BJ (cell line): ENCODE results near the gene C17orf58. TPM values are rescaled to one million over a fixed set of nuclear protein-coding genes. Genes with fewer than 3 reads are reported as not detected.
A peak's percentile ranks its signal among the peaks of the same experiment; 100 is the strongest.
"Not testable (repeated sequence)": the region's sequence is repeated elsewhere in the genome, so short reads cannot be mapped to it uniquely, and the experiment has no call there.

Experiments used
- CTCF ChIA-PET: fragments of 350-600 bp; formaldehyde crosslinking; extraction: SDS; loops from one replicate; lab custom pipeline; 2021; ENCODE audit warnings: antibody characterized with exemption, inconsistent platforms; lab: Yijun Ruan, JAX
- POLR2A ChIA-PET: fragments of 300-600 bp; sonication (Branson Sonifier 250); formaldehyde crosslinking; extraction: SDS; loops from one replicate; lab custom pipeline; 2021; ENCODE audit warnings: antibody characterized with exemption; lab: Charles Lee
- DNase-seq: peaks from one replicate; pipeline ENCODE4 v3.0.0-alpha.2; 2011; ENCODE audit warnings: low read depth
- H3K27me3 ChIP-seq: 2 replicates; pipeline ENCODE4 v1.6.0; 2011; ENCODE audit warnings: low read length; ENCODE audit not compliant: control insufficient read depth, insufficient read depth
- H3K36me3 ChIP-seq: 2 replicates; pipeline ENCODE4 v1.5.1; 2011; ENCODE audit warnings: low read length; ENCODE audit not compliant: control insufficient read depth, insufficient read depth
- H3K4me3 ChIP-seq: 2 replicates; pipeline ENCODE4 v1.5.1; 2011; ENCODE audit warnings: low read depth, mild to moderate bottlenecking, control low read depth, low read length
- CTCF ChIP-seq: IDR thresholded peaks from 2 replicates; pipeline ENCODE4 v1.5.1; 2011; ENCODE audit warnings: low read depth, mild to moderate bottlenecking, control low read depth, inconsistent platforms, low read length, moderate library complexity; ENCODE audit not compliant: insufficient read depth
- polyA minus RNA-seq: library from RNA; depleted of rRNA, polyadenylated mRNA; stranded (reverse); fragments of >200 nt; gene quantifications from 2 replicates; pipeline ENCODE4 v1.2.3, GENCODE V29; 2011; rRNA and poly(A)+ RNA removed
- polyA plus RNA-seq: library from polyadenylated mRNA; depleted of rRNA; stranded (reverse); fragments of >200 nt; gene quantifications from 2 replicates; pipeline ENCODE4 v1.2.3, GENCODE V29; 2011; rRNA removed

Gene C17orf58
- polyA plus RNA-seq = 7.9 and 8.9 TPM in 2 replicates
- polyA minus RNA-seq = 2.8 and 5.0 TPM in 2 replicates

DNA sequence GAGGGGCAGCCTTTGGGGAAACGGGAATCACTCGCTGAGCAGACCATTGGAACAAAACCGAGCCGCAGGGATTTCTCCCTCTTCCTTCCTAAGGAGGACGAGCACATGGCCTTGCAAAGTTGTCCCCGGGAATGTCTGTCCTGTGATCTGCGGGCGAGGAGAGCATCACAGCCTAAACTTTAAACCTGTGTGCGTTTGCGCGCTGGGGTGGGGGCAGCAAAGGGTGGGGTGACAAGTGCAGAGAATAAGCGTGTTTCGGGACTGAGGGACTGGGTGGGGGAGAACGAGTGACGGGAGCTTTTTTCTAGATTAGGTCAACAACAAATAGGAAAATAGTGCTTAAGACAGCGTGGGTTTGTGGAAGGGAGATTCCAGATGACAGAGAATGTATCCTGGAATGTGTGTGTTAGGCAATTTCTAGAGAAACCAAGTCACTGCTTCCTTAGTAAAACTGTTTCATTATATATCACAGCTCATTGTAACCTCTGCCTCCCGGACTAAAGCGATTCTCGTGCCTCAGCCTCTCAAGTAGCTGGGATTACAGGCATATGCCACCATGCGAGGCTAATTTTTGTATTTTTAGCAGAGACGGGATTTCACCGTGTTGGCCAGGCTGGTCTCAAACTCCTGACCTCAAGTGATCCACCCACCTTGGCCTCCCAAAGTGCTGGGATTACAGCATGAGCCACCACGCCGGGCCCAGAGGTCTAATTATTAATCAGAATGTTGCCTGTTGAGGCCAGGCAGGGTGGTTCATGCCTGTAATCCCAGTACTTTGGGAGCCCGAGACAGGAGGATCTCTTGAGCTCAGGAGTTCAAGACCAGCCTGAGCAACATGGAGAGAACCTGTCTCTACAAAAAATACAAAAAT is at the start of gene C17orf58:
Gene C17orf58 (minus strand): TSS at position 169 of the 871 bp plus-strand sequence. CDS start 271 bp downstream, outside the sequence.
- CTCF ChIA-PET = interaction anchor here (1.1 kb wide), 1 partner anchor 13 kb away, joined by 5 read pairs; no protein-coding TSS in a partner anchor
- H3K4me3 ChIP-seq = peak within 1 kb of the TSS; percentile 51
- DNase-seq = peak; percentile 39
- H3K36me3 ChIP-seq, H3K27me3 ChIP-seq: not testable (repeated sequence)
- POLR2A ChIA-PET = interaction anchor here (0.8 kb wide), 1 partner anchor 40 kb away, joined by 4 read pairs; no protein-coding TSS in a partner anchor

DNA sequence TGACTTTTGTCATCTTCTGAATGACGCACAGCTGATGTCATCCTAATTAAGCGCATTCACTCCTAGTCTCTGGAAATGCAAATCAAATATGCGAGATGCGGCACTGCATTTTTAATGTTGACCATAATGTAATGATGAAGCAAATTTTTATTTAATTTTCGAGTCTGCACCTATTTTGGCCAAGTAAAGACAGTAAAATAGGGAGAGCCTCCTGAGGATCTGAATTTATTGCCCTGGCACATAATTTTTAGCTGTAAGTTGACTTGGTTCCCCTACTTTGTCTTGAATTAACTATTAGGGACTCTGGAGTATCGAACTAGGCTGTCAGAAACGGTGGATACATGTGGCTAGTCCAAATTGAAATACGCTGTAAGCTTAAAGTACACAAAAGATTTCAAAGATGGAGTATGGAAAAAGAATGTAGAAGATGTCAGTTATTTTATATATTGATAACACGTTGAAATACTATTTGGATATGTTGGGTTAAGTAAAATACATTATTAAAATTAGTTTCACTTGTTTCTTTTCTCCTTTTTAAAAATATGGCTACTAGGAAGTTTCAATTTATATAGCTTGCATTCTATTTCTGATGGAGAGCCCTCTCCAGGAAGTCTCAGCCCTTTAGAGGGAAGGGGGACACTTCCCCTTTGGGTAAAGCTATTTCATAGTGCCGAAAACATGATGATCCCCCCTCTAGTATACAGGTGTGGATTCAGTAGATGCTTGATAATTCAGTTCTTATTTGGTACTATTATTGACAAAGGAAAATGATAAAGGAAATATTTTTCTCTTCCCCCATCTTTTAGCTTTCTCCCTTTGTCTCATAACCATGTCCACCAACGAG is 40.3 kb upstream of the C17orf58 start:
- H3K27me3 ChIP-seq = no peaks in the 10 kb centered on the region
- ChIA-PET POLR2A (interaction anchor here (0.7 kb wide), 1 partner anchor 40 kb away, joined by 4 read pairs; the partner anchor contains the start of gene C17orf58), CTCF (interaction anchor here (0.6 to 1.4 kb wide), 5 partner anchors 11 to 168 kb away, joined by 3 to 5 read pairs (median 4); no protein-coding TSS in a partner anchor)
- DNase-seq = no peak
- no peak for TF ChIP-seq CTCF
- H3K36me3 ChIP-seq = peaks cover 1% of the 10 kb centered on the region
- H3K4me3 ChIP-seq = peak overlapping the region; percentile 92

DNA sequence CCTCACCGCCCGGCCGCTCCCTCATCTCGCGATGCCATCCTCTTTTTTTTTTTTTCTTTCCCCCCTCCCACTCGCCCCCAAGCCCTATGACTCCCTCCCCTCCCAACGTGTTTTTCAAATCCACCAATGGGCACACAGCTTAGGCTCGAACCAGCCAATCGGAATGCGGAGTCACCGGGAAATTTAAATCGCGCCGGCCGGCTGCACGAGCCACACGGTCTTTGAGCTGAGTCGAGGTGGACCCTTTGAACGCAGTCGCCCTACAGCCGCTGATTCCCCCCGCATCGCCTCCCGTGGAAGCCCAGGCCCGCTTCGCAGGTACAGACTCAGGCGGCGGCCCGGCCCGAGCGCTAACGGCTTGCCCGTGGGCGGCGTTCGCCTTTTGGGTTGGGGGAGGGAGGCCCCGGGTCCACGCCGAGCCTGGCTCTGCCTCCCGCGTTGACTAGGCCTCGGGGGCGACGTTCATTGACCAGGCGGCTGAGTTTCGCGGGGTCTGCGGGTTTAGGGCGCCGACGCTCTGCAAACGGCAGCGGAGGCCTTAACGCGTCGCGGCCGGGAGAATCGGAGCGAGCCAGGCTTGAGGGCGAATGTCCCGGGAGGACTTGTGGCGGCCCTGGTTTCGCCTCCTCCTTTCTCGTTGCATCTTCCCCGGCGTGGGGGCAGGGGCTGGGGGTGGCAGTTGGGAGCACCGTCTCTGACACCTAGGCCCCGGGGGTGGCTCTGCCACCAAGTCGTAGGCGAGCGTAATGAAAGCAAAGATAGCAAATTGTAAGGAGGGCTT is 39.4 kb upstream of the C17orf58 start, which contains the start of gene KPNA2:
Gene KPNA2 (plus strand): TSS at position 213 of the 781 bp plus-strand sequence. CDS start 1,398 bp downstream, outside the sequence.
- peak within 1 kb of the TSS; percentile 92 for H3K4me3 ChIP-seq
- POLR2A ChIA-PET = no interaction called here
- no peak for TF ChIP-seq CTCF
- no peaks in the 10 kb centered on the region; the same call in 1 of the 2 replicates for H3K36me3 ChIP-seq
- H3K27me3 ChIP-seq = no peaks in the 10 kb centered on the region
- DNase-seq = peak; percentile 93
- CTCF ChIA-PET = interaction anchor here (0.7 to 1.4 kb wide), 2 partner anchors 11 to 21 kb away, joined by 3 to 4 read pairs; no protein-coding TSS in a partner anchor

GRCh38 chr17:68035131-68035522 is 38.9 kb upstream of the C17orf58 start:
- DNase-seq = no peak
- POLR2A ChIA-PET = no interaction called here
- no peaks in the 10 kb centered on the region for H3K36me3 ChIP-seq

More at GRCh38 chr17:68035131-68035522, 38.9 kb upstream of the C17orf58 start:
- no peak for TF ChIP-seq CTCF
- CTCF ChIA-PET = interaction anchor here (0.7 kb wide), 1 partner anchor 22 kb away, joined by 3 read pairs; no protein-coding TSS in a partner anchor
- Histone ChIP-seq H3K27me3 (no peaks in the 10 kb centered on the region; the same call in 1 of the 2 replicates), H3K4me3 (no peak overlapping the region; the same call in 1 of the 2 replicates)
